Liver (tissue), 9 donors: ENCODE results near the gene MZT2B. TPM values are rescaled to one million over a fixed set of nuclear protein-coding genes. Genes with fewer than 3 reads are reported as not detected.
"Not testable (repeated sequence)": the region's sequence is repeated elsewhere in the genome, so short reads cannot be mapped to it uniquely, and the experiment has no call there.

Source experiments
- DNase-seq: peaks from one replicate; pipeline ENCODE4 v3.0.0-alpha.2; 2017; ENCODE audit warnings: low spot score
- H3K27ac ChIP-seq, 2 donors: one replicate each; pipeline ENCODE4 v1.7.0; 2013; ENCODE audit warnings: inconsistent platforms in 2 of 2, low read length in 2 of 2, control low read depth in 1 of 2, low read depth in 1 of 2, mild to moderate bottlenecking in 1 of 2
- H3K27me3 ChIP-seq, 4 donors: one replicate each; pipeline versions ENCODE4 v1.6.1 to v1.7.0; 2013; ENCODE audit warnings: low read length in 3 of 4, inconsistent platforms in 1 of 4, mild to moderate bottlenecking in 1 of 4, moderate library complexity in 1 of 4; ENCODE audit not compliant: control insufficient read depth in 4 of 4, insufficient read depth in 4 of 4
- H3K36me3 ChIP-seq, 4 donors: one replicate each; pipeline versions ENCODE4 v1.6.1 to v1.7.0; 2013; ENCODE audit warnings: low read length in 3 of 4, mild to moderate bottlenecking in 3 of 4, low read depth in 1 of 4, moderate library complexity in 1 of 4; ENCODE audit not compliant: control insufficient read depth in 4 of 4, insufficient read depth in 3 of 4
- H3K4me1 ChIP-seq, 4 donors: one replicate each; pipeline versions ENCODE4 v1.6.1 to v1.7.0; 2013; ENCODE audit warnings: low read length in 3 of 4, mild to moderate bottlenecking in 3 of 4, moderate library complexity in 1 of 4; ENCODE audit not compliant: control insufficient read depth in 4 of 4, insufficient read depth in 4 of 4
- H3K4me3 ChIP-seq, 3 donors: one replicate each; pipeline versions ENCODE4 v1.6.1 to v1.7.0; 2013; ENCODE audit warnings: low read length in 3 of 3, control low read depth in 1 of 3, low read depth in 1 of 3, mild to moderate bottlenecking in 1 of 3
- H3K9ac ChIP-seq, 2 donors: one replicate each; pipeline ENCODE4 v1.7.0; 2013; ENCODE audit warnings: low read length in 2 of 2, mild to moderate bottlenecking in 2 of 2, moderate library complexity in 2 of 2, control low read depth in 1 of 2, low read depth in 1 of 2
- H3K9me3 ChIP-seq, 4 donors: one replicate each; pipeline versions ENCODE4 v1.6.1 to v1.7.0; 2013; ENCODE audit warnings: low read length in 3 of 4; ENCODE audit not compliant: control insufficient read depth in 4 of 4
- FOXA1 ChIP-seq: IDR thresholded peaks from 2 replicates; pipeline ENCODE4 v1.6.1; 2016; ENCODE audit warnings: antibody characterized with exemption
- GABPA ChIP-seq, 2 donors: IDR thresholded peaks in 1 of 2; conservative IDR thresholded peaks in 1 of 2; 2 replicates each; pipeline ENCODE4 v1.6.1; 2016; ENCODE audit warnings: antibody characterized with exemption in 2 of 2, mild to moderate bottlenecking in 1 of 2, moderate library complexity in 1 of 2
- HNF4A ChIP-seq, 2 donors: conservative IDR thresholded peaks; 2 replicates each; pipeline ENCODE4 v1.6.1; 2016; ENCODE audit warnings: antibody characterized with exemption in 2 of 2, mild to moderate bottlenecking in 2 of 2
- HNF4G ChIP-seq: IDR thresholded peaks from 2 replicates; pipeline ENCODE4 v1.6.1; 2016; ENCODE audit warnings: antibody characterized with exemption
- JUND ChIP-seq, 2 donors: IDR thresholded peaks; 2 replicates each; pipeline ENCODE4 v1.6.1; 2016; ENCODE audit warnings: antibody characterized with exemption in 2 of 2
- MAX ChIP-seq: IDR thresholded peaks from 2 replicates; pipeline ENCODE4 v1.6.1; 2016; ENCODE audit warnings: antibody characterized with exemption
- NR2F2 ChIP-seq: IDR thresholded peaks from 2 replicates; pipeline ENCODE4 v1.6.1; 2016; ENCODE audit warnings: antibody characterized with exemption
- RAD21 ChIP-seq, 2 donors: IDR thresholded peaks; 2 replicates each; pipeline ENCODE4 v1.6.1; 2016; ENCODE audit warnings: antibody characterized with exemption in 2 of 2, mild to moderate bottlenecking in 2 of 2
- TAF1 ChIP-seq: conservative IDR thresholded peaks from 2 replicates; pipeline ENCODE4 v1.6.1; 2016; ENCODE audit warnings: antibody characterized with exemption, mild to moderate bottlenecking
- ZBTB33 ChIP-seq: IDR thresholded peaks from 2 replicates; pipeline ENCODE4 v1.6.1; 2016; ENCODE audit warnings: antibody characterized with exemption
- WGBS: extraction: QIAGEN DNeasy Blood & Tissue Kit; methylation state at CpG from one replicate; pipeline ENCODE4 v1.1.7; 2013; 5-methylcytosine and 5-hydroxymethylcytosine counted together
- polyA plus RNA-seq, 2 donors: library from polyadenylated mRNA; stranded (reverse) in 1 of 2; unstranded in 1 of 2; fragments of 200-250 nt in 1 of 2; fragments of >200 nt in 1 of 2; fragmentation: Nextera tagmentation in 1 of 2; extraction: Ambion mirVana in 1 of 2; gene quantifications; one replicate each; pipeline versions ENCODE4 v1.2.1 to v1.2.3, GENCODE V29; 2013 to 2015
- total RNA-seq, 2 donors: library from RNA; depleted of rRNA; stranded (reverse); fragments of >200 nt; gene quantifications; one replicate each; pipeline ENCODE4 v1.2.3, GENCODE V29; 2014
- TF ChIP-seq, protein P1 (sequence below): fragments of 150-350 bp; IDR thresholded peaks from 2 replicates; pipeline ENCODE4 v1.5.1; 2017; ENCODE audit warnings: improper control_type of control experiment, low read depth, low read length; ENCODE audit not compliant: missing input control
- TF ChIP-seq, protein P2 (sequence below): IDR thresholded peaks from 2 replicates; pipeline ENCODE4 v1.6.1; 2016; ENCODE audit warnings: antibody characterized with exemption
- donor health status: healthy.
- donor health status: healthy.
- donor health status: healthy.
- donor health status: healthy.
- donor health status: healthy.

MZT2B gene
- total and polyA plus RNA-seq, 4 donors, result 32.0 to 143 (median 120) TPM

GRCh38 chr2:130181325-130181879, 660 bp upstream of the MZT2B start, which contains the start of gene SMPD4 (continued):
- TF ChIP-seq ZBTB33, result no peak
- no peak for TF ChIP-seq HNF4G
- no peak for TF ChIP-seq FOXA1
- TF ChIP-seq JUND (IDR thresholded peaks at IDR 0.05), result no peak
- no peak for TF ChIP-seq MAX
- TF ChIP-seq HNF4A (conservative IDR thresholded peaks at IDR 0.05), result no peak

- WGBS, result 47% methylated on average over 23 of the region's 23 CpGs
- not testable (repeated sequence) for DNase-seq, H3K9me3 ChIP-seq, H3K27ac ChIP-seq, H3K27me3 ChIP-seq, H3K36me3 ChIP-seq
- H3K9ac ChIP-seq, result peak overlapping the region in 1 of 2 donors; percentile 27
- peaks cover 5 to 22% (median 17%) of the 10 kb centered on the region in 4 donors for H3K4me1 ChIP-seq
- peak overlapping the region; percentile 30 to 62 (median 54) for H3K4me3 ChIP-seq
These were observed 907 bp downstream of the MZT2B start for GRCh38 chr2:130182826-130183511.

DNA sequence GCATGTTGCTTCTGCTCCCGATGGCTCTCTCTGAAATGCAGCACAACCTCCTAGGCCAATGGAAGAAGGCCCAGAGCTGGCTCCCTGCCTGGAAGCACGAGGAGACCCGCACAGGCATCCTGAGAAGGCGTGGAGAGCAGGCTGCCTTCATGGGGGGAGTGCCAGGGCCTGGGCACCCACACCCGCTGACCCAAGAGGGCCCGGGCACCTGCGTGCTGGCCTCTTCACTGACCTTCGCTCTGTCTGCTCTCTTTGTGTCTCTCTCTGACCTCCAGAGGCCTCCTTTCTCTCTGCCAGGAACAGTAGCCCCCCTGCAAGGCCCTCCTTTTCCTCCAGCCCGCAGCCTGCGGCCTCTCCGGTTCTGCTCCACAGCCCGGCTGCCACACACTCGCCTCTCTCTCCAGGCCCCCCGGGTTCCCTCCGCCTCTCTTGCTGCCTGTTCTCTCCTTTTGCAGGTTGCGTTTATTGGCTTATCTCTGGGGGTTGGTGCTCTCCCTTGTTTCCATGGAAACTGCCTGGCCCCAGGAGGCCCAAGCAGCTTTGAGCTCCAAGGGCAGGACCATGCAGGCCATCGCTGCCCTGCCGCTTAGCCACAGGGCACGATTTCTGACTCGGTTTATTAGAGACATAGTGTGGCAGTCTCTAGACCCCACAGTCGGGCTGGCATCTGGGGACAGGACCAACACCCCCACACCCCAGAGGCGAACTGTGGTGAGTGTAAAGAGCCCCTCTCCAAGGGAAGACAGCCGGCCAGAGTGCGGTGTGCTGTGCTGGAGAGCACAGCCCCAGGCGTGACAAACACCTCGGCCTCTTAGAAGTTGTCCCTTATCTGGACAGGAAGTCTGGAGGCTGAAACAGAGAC, 1.7 kb downstream of the MZT2B start:
- H3K27ac ChIP-seq, result no peak overlapping the region

More for the DNA sequence above, 1.7 kb downstream of the MZT2B start:
- DNase-seq, result no peak
- Histone ChIP-seq H3K27me3 (no peaks in the 10 kb centered on the region), H3K9ac (peak overlapping the region in 1 of 2 donors; percentile 27), H3K4me3 (no peak overlapping the region), H3K36me3 (peaks cover 0 to 3% (median 1%) of the 10 kb centered on the region in 4 donors), H3K4me1 (peaks cover 5 to 22% (median 17%) of the 10 kb centered on the region in 4 donors), H3K9me3 (no peaks in the 10 kb centered on the region)
- TF ChIP-seq TAF1 (no peak), GABPA (IDR thresholded peaks at IDR 0.05 in 1 of 2, conservative IDR thresholded peaks at IDR 0.05 in 1 of 2) (no peak), HNF4A (conservative IDR thresholded peaks at IDR 0.05) (no peak), FOXA1 (no peak), NR2F2 (no peak), RAD21 (IDR thresholded peaks at IDR 0.05) (no peak), JUND (IDR thresholded peaks at IDR 0.05) (no peak)
- TF ChIP-seq, protein P1, sequence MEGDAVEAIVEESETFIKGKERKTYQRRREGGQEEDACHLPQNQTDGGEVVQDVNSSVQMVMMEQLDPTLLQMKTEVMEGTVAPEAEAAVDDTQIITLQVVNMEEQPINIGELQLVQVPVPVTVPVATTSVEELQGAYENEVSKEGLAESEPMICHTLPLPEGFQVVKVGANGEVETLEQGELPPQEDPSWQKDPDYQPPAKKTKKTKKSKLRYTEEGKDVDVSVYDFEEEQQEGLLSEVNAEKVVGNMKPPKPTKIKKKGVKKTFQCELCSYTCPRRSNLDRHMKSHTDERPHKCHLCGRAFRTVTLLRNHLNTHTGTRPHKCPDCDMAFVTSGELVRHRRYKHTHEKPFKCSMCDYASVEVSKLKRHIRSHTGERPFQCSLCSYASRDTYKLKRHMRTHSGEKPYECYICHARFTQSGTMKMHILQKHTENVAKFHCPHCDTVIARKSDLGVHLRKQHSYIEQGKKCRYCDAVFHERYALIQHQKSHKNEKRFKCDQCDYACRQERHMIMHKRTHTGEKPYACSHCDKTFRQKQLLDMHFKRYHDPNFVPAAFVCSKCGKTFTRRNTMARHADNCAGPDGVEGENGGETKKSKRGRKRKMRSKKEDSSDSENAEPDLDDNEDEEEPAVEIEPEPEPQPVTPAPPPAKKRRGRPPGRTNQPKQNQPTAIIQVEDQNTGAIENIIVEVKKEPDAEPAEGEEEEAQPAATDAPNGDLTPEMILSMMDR, result no peak
- TF ChIP-seq, protein P2, sequence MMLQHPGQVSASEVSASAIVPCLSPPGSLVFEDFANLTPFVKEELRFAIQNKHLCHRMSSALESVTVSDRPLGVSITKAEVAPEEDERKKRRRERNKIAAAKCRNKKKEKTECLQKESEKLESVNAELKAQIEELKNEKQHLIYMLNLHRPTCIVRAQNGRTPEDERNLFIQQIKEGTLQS, result no peak
- 86% methylated on average over 26 of the region's 26 CpGs for whole genome bisulfite sequencing
